Choroid plexus epithelial cell (primary cell): ENCODE results near the gene NPB.

ENCODE experiments used
- DNase-seq: peaks from one replicate; pipeline ENCODE4 v3.0.0-alpha.2; 2010; ENCODE audit warnings: low read depth
- H3K4me3 ChIP-seq: 2 replicates; pipeline ENCODE4 v1.5.1; 2011; ENCODE audit warnings: low read depth, mild to moderate bottlenecking, control low read depth, low read length, moderate library complexity
- CTCF ChIP-seq: conservative IDR thresholded peaks from 2 replicates; pipeline ENCODE4 v1.5.1; 2011; ENCODE audit warnings: low read depth, mild to moderate bottlenecking, control low read depth, inconsistent platforms, low read length, moderate library complexity

NPB gene

GRCh38 chr17:81902653-81903414, 796 bp downstream of the NPB start:
- H3K4me3 ChIP-seq, result peak overlapping the region; percentile 22
- no peak for TF ChIP-seq CTCF
- DNase-seq, result no peak

- no peak for TF ChIP-seq CTCF
- no peak for DNase-seq
- H3K4me3 ChIP-seq, result no peak overlapping the region
Observed at GRCh38 chr17:81903415-81903831, 1.4 kb downstream of the NPB start.

- TF ChIP-seq CTCF, result no peak
- H3K4me3 ChIP-seq, result no peak overlapping the region
Observed at GRCh38 chr17:81903896-81904599, 2.0 kb downstream of the NPB start.

GRCh38 chr17:81904600-81905423, 2.8 kb downstream of the NPB start:
- DNase-seq, result no peak
- no peak for TF ChIP-seq CTCF
- H3K4me3 ChIP-seq, result no peak overlapping the region

More at GRCh38 chr17:81903896-81904599, 2.0 kb downstream of the NPB start:
- DNase-seq, result no peak

GRCh38 chr17:81905424-81905875, 3.4 kb downstream of the NPB start:
- no peak for DNase-seq
- TF ChIP-seq CTCF, result no peak
- H3K4me3 ChIP-seq, result no peak overlapping the region

- no peak for TF ChIP-seq CTCF
- no peak for DNase-seq
- no peak overlapping the region for H3K4me3 ChIP-seq
Observed at GRCh38 chr17:81905993-81906392, 4.0 kb downstream of the NPB start.
